ENCODE data around the gene SLC2A13.

DNA sequence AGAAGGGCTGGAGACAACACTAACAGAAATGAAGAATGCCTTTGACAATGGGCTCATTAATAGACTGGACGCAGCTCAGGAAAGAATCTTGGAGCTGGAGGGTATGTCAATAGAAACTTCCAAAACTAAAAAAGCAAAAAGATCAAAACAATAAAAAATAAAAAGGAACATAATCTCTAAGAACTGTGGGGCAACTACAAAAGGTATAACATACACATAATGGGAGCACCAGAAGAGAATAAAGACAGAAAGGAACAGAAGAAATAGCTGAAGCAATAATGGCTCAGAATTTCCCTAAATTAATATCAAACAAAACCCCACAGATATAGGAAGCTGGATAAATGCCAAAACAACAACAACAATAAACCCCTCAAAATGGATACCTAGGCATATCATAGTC lies 362.2 kb downstream of the SLC2A13 start:
- TF ChIP-seq POLR2AphosphoS5 (IDR thresholded peaks at IDR 0.05; ENCODE audit: insufficient read depth, low read depth, low read length) (no peak), CTCF (IDR thresholded peaks at IDR 0.05; ENCODE audit: extremely low read depth in 1 of 2, insufficient read depth in 1 of 2, low read depth in 1 of 2, low read length in 2 of 2) (no peak), POLR2A (IDR thresholded peaks at IDR 0.05; ENCODE audit: low read depth, low read length) (no peak)
